Measurements from ENCODE around the gene SYNDIG1. TPM values are rescaled to one million over a fixed set of nuclear protein-coding genes. Genes with fewer than 3 reads are reported as not detected.

SYNDIG1 gene
- total RNA-seq, 2 experiments from 2014 or later = not detected

GRCh38 chr20:24640276-24640675 is 170.8 kb downstream of the SYNDIG1 start:
- no peak for TF ChIP-seq CTCF (conservative IDR thresholded peaks at IDR 0.05; ENCODE audit: low read length)
- no peak for TF ChIP-seq EZH2phosphoT487 (IDR thresholded peaks at IDR 0.05; ENCODE audit: borderline replicate concordance, low read depth, low read length)
- H3K79me2 ChIP-seq (ENCODE audit: insufficient read depth, low read depth, low read length) = no peaks in the 10 kb centered on the region
- no peak overlapping the region for H2AFZ ChIP-seq (ENCODE audit: low read length)
- H3K9me3 ChIP-seq (ENCODE audit: low read length) = no peaks in the 10 kb centered on the region
- POLR2A ChIA-PET = interaction anchor here (0.5 to 0.7 kb wide), 2 partner anchors 133 to 605 kb away, joined by 3 read pairs; no protein-coding TSS in a partner anchor
- H3K36me3 ChIP-seq (ENCODE audit: insufficient read depth, low read length) = no peaks in the 10 kb centered on the region
- H3K4me3 ChIP-seq (ENCODE audit: low read depth, low read length, poor library complexity, severe bottlenecking) = no peak overlapping the region
- no peaks in the 10 kb centered on the region for H3K9me2 ChIP-seq (ENCODE audit: insufficient read depth, low read length)
- H3K4me1 ChIP-seq (ENCODE audit: insufficient read depth, low read length, poor library complexity, severe bottlenecking) = no peaks in the 10 kb centered on the region
- intact Hi-C loops (cut with micrococcal nuclease; ENCODE audit: unreplicated experiment) = no loop called here
- DNase-seq (ENCODE audit: low spot score) = no peak
- CTCF ChIA-PET (ENCODE audit: unreplicated experiment) = no interaction called here
- H4K20me1 ChIP-seq (ENCODE audit: insufficient read depth, low read length) = no peaks in the 10 kb centered on the region
- BruUV-seq (replicated peaks) = no TSS peak
- no peak overlapping the region for H3K27ac ChIP-seq (ENCODE audit: low read depth, low read length, poor library complexity, severe bottlenecking)
- H3K4me2 ChIP-seq (ENCODE audit: low read length) = no peak overlapping the region

GRCh38 chr20:24640686-24641085 is 171.3 kb downstream of the SYNDIG1 start:
- no peaks in the 10 kb centered on the region for H4K20me1 ChIP-seq (ENCODE audit: insufficient read depth, low read length)

More at GRCh38 chr20:24640686-24641085, 171.3 kb downstream of the SYNDIG1 start:
- H3K36me3 ChIP-seq (ENCODE audit: insufficient read depth, low read length) = no peaks in the 10 kb centered on the region
- H3K9me3 ChIP-seq (ENCODE audit: low read length) = no peaks in the 10 kb centered on the region
- no peaks in the 10 kb centered on the region for H3K9me2 ChIP-seq (ENCODE audit: insufficient read depth, low read length)
- no peak overlapping the region for H3K4me2 ChIP-seq (ENCODE audit: low read length)
- H3K27ac ChIP-seq (ENCODE audit: low read depth, low read length, poor library complexity, severe bottlenecking) = no peak overlapping the region
- BruUV-seq (replicated peaks) = no TSS peak
- H2AFZ ChIP-seq (ENCODE audit: low read length) = no peak overlapping the region
- no peaks in the 10 kb centered on the region for H3K4me1 ChIP-seq (ENCODE audit: insufficient read depth, low read length, poor library complexity, severe bottlenecking)
- CTCF ChIA-PET (ENCODE audit: unreplicated experiment) = no interaction called here
- H3K4me3 ChIP-seq (ENCODE audit: low read depth, low read length, poor library complexity, severe bottlenecking) = no peak overlapping the region
- no peak for DNase-seq (ENCODE audit: low spot score)
- TF ChIP-seq CTCF (conservative IDR thresholded peaks at IDR 0.05; ENCODE audit: low read length) (no peak), EZH2phosphoT487 (IDR thresholded peaks at IDR 0.05; ENCODE audit: borderline replicate concordance, low read depth, low read length) (no peak)
- POLR2A ChIA-PET = interaction anchor here (0.6 to 0.7 kb wide), 2 partner anchors 133 to 971 kb away, joined by 3 read pairs; no protein-coding TSS in a partner anchor
- H3K79me2 ChIP-seq (ENCODE audit: insufficient read depth, low read depth, low read length) = no peaks in the 10 kb centered on the region
- intact Hi-C loops (cut with micrococcal nuclease; ENCODE audit: unreplicated experiment) = no loop called here
